Renal pelvis (tissue), 4 donors: ENCODE results near the gene HAUS7. TPM values are rescaled to one million over a fixed set of nuclear protein-coding genes. Genes with fewer than 3 reads are reported as not detected.

Experiments used
- DNase-seq: peaks from one replicate; pipeline ENCODE4 v3.0.0-alpha.2; 2013
- polyA plus RNA-seq, 3 donors: library from polyadenylated mRNA; unstranded; fragments of 120-200 nt; gene quantifications; one replicate each; pipeline ENCODE4 v1.2.1, GENCODE V29; 2013; ENCODE audit not compliant: insufficient read length in 3 of 3

The HAUS7 gene
- polyA plus RNA-seq, 3 donors = 28.2 to 35.2 (median 32.1) TPM

DNA sequence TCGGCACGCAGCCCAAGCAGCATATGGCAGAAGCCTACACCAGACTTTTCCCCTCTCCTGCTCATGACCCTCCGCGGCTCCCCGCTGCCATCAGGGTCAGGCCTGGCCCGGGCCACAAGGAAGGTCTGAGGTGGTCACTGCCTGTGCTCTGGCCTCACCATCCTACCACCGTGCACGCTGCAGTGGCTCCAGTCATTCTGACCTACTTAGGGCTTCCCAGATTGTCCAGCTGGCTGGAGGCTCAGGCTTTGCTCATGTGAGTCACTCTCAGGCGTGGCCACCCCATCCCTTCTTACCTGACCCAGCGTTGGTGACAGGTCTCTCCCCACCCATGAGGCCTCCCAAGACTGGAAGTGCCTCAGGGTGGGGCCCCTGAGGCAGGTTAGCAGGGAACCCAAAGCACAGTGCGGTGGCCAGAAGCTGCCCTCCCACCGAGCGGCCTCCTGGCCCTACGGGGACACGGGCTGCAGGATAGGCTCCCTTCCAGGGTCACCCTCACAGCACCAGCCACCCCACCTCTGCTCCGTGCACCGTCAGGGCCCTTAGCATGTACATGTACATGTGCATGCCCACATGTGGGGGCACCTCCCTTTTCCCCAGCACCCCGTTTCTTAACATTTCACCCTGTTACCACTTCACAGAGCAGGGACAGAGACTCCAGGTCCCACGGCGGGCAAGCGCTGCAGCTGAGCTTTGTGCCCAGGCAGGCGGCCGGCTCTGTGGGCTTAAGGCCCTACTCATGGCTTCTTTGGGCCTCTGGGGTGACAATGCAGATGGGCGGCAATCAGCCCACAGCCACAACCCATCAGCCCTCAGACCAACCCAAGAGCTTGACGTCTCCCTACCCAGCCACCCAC lies 26.7 kb downstream of the HAUS7 start:
- no peak for DNase-seq

DNA sequence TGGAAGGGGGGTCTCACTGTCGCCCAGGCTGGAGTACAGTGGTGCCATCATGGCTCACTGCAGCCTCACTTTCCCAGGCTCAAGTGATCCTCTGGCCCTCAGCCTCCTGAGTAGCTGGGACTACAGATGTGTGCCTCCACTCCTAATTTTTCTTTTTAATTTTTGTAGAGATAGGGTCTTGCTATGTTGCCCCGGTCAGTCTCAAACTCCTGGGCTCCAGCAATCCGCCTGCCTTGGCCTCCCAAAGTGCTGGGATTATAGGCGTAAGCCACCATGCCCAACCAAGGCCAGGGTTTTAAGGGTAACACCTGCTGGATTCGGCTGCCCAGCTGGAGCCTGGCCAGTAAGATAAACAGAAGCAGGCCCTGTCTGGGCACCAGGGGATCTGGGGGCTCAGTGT lies 27.9 kb downstream of the HAUS7 start:
- DNase-seq = no peak

GRCh38 chrX:153441981-153442380 lies 28.4 kb downstream of the HAUS7 start:
- no peak for DNase-seq

- no peak for DNase-seq
Measured at GRCh38 chrX:153441296-153441695, 29.1 kb downstream of the HAUS7 start.

GRCh38 chrX:153440556-153441135 lies 29.7 kb downstream of the HAUS7 start:
- DNase-seq = no peak

GRCh38 chrX:153439977-153440376 lies 30.4 kb downstream of the HAUS7 start:
- no peak for DNase-seq

DNA sequence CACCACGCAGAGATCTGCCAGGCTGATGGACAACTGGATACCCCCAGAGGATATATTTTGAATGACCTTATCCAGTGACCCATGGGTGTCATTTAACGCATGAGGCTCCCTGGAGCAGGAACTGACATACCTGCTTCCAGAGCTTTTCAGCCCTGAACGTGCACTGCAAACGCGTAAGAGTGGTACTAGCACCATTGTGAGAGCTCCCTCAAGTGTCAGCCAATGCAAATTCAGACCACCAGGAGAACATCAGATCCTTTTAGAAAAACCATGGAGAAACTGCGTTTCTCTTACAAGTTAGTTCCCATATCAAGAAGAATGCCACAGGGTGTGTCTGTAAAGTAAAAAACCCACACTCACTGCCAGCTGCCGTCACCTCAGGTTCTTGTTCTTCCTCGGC lies 31.8 kb downstream of the HAUS7 start:
- DNase-seq = no peak

- DNase-seq = no peak
Measured at GRCh38 chrX:153435845-153436244, 34.5 kb downstream of the HAUS7 start.

DNA sequence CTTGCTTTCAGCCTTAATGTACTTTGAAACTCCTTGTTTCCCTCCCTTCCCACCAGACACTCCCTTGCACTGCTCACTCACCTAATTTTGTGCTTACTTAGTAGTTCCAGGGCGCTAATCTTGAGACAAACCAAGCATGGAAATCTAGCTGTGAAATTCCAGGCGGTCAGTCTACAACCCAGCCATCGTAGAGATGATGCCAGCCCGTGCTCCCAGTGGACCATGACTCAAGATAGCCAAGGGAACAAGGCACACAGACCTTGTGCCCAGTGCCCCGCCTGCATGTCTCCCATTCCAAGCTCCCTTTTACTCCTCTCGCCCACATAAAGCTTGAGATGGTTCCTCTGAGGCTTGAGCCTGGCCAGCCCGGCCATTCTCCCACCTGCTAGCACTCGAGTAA lies 35.6 kb downstream of the HAUS7 start:
- no peak for DNase-seq

DNA sequence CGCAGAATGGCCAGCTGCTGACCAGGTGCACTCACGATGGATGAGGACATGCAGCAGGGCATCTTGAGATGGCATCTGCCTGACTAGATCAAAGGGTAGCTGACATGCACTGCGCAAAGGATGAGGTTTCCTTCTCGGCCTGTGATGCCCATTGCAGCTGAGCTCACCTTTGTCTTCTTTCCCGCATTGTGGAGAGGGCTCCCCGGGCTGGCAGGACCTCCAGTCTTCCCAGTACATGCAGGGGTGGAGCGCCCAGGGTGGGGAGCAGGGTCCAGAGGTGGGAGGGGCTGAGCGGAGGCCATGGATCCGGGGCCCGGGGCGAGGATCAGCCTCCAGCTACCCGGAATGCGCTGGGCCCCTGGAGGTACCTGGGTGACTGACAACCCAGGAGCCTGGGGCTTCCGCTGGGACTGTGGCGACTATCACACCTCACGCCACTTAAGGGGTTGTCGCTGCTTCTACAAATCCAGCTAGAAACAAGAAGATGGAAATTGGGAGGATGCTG lies 36.5 kb downstream of the HAUS7 start:
- no peak for DNase-seq

DNA sequence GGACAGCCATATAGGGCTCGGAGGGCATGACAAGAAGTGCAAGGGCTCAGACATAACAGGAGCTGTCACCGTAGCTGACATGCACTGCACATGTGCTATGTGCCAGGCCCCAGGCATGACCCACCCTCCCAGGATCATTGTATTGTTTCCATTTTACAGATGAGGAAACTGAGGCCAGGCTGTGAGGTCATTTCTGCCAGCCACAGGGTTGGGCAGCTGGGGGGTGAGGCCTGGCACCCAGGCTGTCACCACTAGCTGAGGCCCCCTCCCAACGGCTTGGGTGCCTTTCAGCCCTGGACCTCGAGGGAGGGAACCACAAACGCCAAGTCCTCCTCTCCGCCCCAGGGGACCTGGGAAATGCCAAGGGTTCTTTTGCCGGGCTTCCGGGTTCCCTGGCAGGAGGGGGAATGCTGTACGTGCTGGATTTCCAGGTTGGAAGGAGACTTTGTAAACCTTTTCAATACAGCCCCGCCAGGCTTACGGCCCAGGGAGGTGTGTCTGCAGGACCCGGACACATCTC lies 37.2 kb downstream of the HAUS7 start:
- no peak for DNase-seq

DNA sequence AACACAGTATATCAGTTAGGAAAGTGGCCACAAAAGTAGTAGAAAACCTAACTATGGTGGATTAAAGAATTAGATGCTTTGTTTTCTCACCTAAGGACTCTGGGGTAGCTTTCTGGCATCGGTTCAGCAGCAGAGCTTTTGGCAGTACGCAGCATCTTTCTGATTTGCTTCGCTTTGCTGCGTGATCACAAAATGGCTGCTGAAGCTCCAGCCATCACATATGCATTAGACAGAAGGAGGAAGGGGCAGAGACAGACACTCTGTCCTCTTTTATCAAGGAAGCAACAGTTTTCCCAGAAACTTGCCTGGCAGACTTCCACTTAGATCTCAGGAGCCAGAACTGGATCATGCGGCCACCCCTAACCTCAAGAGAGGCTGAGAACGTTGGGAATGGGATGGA lies 39.6 kb downstream of the HAUS7 start:
- no peak for DNase-seq

- DNase-seq = no peak
Measured at GRCh38 chrX:153426204-153426603, 44.2 kb downstream of the HAUS7 start.

GRCh38 chrX:153423652-153424051 lies 46.7 kb downstream of the HAUS7 start:
- DNase-seq = no peak

- DNase-seq = no peak
Measured at GRCh38 chrX:153421856-153422255, 48.5 kb downstream of the HAUS7 start.

- no peak for DNase-seq
Measured at GRCh38 chrX:153420851-153421599, 49.4 kb downstream of the HAUS7 start.

DNA sequence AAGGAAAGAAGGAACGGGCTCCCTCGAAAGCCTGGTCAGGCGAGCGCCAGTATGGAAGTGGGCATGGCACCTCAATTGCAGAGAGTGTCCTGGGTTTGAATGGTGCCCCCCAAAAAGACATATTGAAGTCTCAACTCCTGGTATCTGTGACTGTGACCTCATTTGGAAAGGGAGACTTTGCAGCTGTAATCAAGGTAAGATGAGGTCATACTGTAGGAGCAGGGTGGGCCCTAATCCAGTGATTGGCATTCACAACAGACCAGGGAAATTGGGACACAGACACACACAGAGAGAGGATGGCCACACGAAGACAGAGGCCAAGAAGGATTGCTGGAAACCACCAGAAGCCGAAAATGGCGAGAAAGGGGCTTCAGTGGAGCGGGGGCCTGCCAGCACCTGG lies 52.7 kb downstream of the HAUS7 start:
- no peak for DNase-seq

- no peak for DNase-seq
Measured at GRCh38 chrX:153416781-153417450, 53.5 kb downstream of the HAUS7 start.

DNA sequence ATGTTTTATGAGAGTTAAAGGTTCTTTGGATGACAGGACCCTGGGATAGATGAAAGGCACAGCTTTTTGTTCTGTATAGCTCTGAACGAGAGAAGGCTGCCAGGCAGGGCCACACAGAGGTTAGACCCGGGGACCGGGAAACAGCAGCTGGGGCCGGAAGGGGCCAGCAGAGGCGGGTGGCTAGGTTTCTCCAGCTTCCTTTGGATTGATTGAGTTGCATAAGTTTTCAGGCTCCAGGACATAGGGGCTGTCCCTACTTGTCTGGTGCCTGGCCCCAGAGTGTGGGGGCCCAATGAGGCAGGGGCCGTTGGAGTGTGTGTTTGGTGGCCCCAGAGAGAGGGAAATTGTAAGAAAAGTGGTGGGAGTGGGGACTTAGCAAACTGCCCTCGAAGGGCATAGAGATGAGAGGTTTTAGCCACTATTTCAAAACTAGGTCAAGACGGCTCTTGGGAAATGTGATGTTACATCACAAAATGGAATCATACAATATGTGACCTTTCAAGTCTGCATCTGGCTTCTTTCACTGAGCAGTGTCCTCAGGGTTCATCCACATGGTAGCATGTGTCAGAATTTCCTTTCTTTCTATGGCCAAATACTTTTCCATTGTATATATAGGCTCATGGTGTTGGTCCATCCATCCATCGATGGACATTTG lies 55.4 kb downstream of the HAUS7 start:
- DNase-seq = no peak

GRCh38 chrX:153413731-153414130 lies 56.6 kb downstream of the HAUS7 start:
- DNase-seq = no peak
